Right ventricle myocardium inferior (tissue), 1 donor: ENCODE measurements around the gene RBM33. TPM values are rescaled to one million over a fixed set of nuclear protein-coding genes. Genes with fewer than 3 reads are reported as not detected.
"Not testable (repeated sequence)": the region's sequence is repeated elsewhere in the genome, so short reads cannot be mapped to it uniquely, and the experiment has no call there.

Experiments
- ATAC-seq: fragments of 200-7000 bp; cut with Tn5 transposase; one replicate; pipeline ENCODE4 v1.9.1; 2020; ENCODE audit warnings: mild to moderate bottlenecking, moderate library complexity
- DNase-seq: peaks from one replicate; pipeline ENCODE4 v3.0.0; 2021; ENCODE audit errors: missing footprints
- intact Hi-C: fragments of 100-400 bp; cut with DNase I; formaldehyde crosslinking; loops from one replicate; pipeline ENCODE4 v1.11.0; 2022
- total RNA-seq: library from RNA; stranded (reverse); fragmentation: NEBNext Ultra II Directional; extraction: Animal tissue kit (Norgen Biotek cat#: 25700); gene quantifications from one replicate; pipeline ENCODE4 v1.2.1, GENCODE V29; 2021
- donor health status: DM: no; HTN: yes; CAD: no; lungs with severe emphysema.

The RBM33 gene
- total RNA-seq, 1 donor from 2014 or later = 36.1 TPM

GRCh38 chr7:155816996-155817395 lies 172.5 kb downstream of the RBM33 start:
- DNase-seq = peak; percentile 32
- intact Hi-C loops = no loop called here
- ATAC-seq = no peak

DNA sequence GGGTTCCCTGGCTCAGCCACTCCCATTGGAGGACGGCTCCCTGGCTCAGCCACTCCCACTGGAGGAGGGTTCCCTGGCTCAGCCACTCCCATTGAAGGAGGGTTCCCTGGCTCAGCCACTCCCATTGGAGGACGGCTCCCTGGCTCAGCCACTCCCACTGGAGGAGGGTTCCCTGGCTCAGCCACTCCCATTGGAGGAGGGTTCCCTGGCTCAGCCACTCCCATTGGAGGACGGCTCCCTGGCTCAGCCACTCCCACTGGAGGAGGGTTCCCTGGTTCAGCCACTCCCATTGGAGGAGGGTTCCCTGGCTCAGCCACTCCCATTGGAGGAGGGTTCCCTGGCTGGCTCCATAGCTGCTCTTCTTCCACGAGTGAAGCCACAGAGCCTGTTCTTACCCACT lies 173.1 kb downstream of the RBM33 start:
- ATAC-seq, intact Hi-C loops: not testable (repeated sequence)

GRCh38 chr7:155818154-155818819 lies 173.8 kb downstream of the RBM33 start:
- DNase-seq (peak; percentile 60), ATAC-seq (no peak)
- intact Hi-C loops = no loop called here

More for the DNA sequence above, 173.1 kb downstream of the RBM33 start:
- not testable (repeated sequence) for DNase-seq

GRCh38 chr7:155818820-155819168 lies 174.3 kb downstream of the RBM33 start:
- intact Hi-C loops = no loop called here
- ATAC-seq (no peak), DNase-seq (no peak)

DNA sequence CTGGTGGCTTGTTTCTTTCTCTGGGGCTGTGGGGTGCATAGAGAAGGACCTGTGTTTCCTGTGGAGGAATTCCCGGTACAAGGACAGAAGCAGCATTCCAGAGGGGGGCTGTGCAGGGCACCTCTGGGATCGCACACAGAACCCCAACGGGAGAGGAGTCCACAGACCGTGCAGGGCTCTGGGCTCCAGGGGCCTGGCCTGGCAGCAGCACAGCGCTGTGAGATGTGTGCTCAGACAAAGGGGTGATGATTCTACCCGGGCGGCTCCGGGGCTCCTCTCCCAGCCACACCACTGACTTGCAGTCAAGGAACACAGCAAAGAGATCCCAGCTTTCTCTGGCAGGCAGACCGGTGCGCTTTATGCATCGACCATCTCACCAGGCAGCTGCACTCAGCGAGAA lies 174.7 kb downstream of the RBM33 start:
- ATAC-seq (no peak), DNase-seq (no peak)
- intact Hi-C loops = no loop called here

- DNase-seq (no peak), ATAC-seq (no peak)
- intact Hi-C loops = no loop called here
Measured at GRCh38 chr7:155820246-155820645, 175.8 kb downstream of the RBM33 start.

- intact Hi-C loops = no loop called here
- ATAC-seq = no peak
Measured at GRCh38 chr7:155820788-155821187, 176.3 kb downstream of the RBM33 start.

GRCh38 chr7:155821851-155822250 lies 177.4 kb downstream of the RBM33 start:
- DNase-seq (no peak), ATAC-seq (no peak)
- intact Hi-C loops = no loop called here

More at GRCh38 chr7:155820788-155821187, 176.3 kb downstream of the RBM33 start:
- DNase-seq = no peak

DNA sequence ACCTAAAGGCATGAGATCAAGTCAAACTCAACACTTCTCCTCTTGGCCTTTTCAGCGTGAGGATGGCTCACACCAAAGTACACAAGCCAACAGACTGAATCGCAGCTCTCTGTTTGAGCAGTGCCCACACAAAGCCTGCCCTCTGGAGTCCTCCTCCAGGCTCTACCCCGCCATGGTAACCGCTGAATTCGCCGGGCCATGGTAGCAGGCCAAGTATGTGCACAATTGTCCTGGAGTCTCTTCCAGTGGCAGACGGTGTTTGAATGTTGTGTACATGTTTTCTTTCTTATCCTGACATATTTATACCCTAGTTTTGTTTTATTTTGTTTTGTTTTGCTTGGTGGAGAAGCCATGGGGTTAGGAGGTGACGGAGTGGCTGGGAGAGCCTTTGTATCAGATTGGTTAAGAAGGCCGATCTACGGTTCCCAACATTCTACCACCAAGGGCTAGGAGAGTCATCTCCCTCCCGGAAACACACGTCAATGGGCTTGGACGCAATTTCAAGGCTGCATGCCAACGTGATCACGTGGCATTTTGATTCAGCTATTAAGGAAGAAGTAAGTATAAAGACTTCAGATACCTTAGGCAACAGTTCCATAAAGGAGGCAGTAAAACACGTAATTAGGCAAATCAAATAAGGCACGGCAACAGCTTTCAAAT lies 179.9 kb downstream of the RBM33 start:
- intact Hi-C loops = no loop called here
- DNase-seq (no peak), ATAC-seq (no peak)

DNA sequence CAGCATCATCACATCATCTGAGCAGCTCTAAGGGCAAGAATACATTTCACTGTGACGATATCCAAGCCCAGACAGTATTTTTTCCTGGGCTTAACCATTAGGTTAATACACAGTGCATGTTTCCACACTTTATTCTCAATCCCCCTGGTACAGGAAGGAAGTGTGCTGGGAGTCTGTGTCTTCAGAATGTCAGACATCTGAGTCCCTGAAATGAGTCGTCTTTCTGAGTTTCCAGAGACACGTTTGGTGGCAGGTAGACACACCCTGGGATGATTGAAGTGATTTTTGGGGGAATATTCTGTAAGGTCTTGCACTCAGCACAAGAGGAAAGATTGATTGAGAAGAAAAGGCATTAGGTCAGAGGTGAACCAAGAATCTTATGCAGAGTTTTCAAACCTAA lies 180.9 kb downstream of the RBM33 start:
- ATAC-seq = no peak
- intact Hi-C loops = no loop called here
- no peak for DNase-seq

DNA sequence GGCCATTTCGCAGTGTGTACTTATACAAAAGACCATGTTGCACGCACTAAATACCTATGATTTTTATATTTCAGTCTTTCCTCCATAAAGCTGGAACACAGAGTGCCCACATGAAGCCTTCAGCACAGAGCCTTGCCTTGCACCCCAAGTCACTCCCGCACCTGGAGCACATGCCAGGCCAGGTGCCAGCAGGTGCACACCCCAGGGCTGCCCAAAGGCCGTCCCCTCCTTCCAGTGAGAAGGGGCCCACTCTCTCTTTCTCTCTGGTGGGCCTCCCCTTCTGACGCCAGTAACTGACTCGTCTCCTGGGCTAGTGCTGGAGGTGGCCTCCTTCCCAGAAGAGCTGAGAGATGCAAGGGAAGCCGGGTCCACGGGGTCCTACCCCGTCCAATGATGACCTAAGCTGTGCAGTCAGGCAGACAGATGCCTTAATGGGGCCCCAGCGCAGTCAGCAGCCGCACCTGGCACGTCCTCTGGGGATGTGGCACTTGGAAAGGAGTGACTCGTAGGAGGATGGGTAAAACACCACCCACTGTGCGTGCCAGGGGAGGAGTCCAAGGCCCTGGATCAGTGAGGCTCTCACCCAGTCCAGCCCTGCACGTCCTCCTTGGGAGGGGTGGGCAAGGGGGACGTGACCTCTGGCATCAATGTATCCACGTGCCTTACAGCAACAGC lies 185.5 kb downstream of the RBM33 start:
- intact Hi-C loops = no loop called here
- DNase-seq (no peak), ATAC-seq (no peak)

Other genes starting within 250 kb of the RBM33 start
- 0.11 TPM for gene EN2, start 186.5 kb upstream of the RBM33 start, total RNA-seq
- not detected for gene CNPY1, start 98.1 kb upstream of the RBM33 start, total RNA-seq
- gene SHH, start 167.8 kb downstream of the RBM33 start, total RNA-seq = not detected